HepG2 (cell line): Measurements from ENCODE around the gene TSPAN31. TPM values are rescaled to one million over a fixed set of nuclear protein-coding genes. Genes with fewer than 3 reads are reported as not detected.

Experiments
- GMEB2 ChIP-seq: IDR thresholded peaks from 2 replicates; pipeline ENCODE4 v1.6.1; 2016; ENCODE audit warnings: missing biosample characterization, missing genetic modification reagents, low read depth
- HBP1 ChIP-seq: IDR thresholded peaks from 2 replicates; pipeline ENCODE4 v1.6.1; 2016; ENCODE audit warnings: low read depth, control low read depth
- HMGXB3 ChIP-seq: sonication (generic); formaldehyde crosslinking; IDR thresholded peaks from 2 replicates; pipeline ENCODE4 v1.4.0; 2020; ENCODE audit warnings: missing genetic modification reagents, borderline replicate concordance
- KDM4B ChIP-seq: sonication (generic); formaldehyde crosslinking; IDR thresholded peaks from 2 replicates; pipeline ENCODE4 v1.4.0; 2020; ENCODE audit warnings: missing genetic modification reagents
- KLF9 ChIP-seq: IDR thresholded peaks from 2 replicates; pipeline ENCODE4 v1.6.1; 2016; ENCODE audit warnings: low read depth
- MAF1 ChIP-seq: sonication (generic); formaldehyde crosslinking; IDR thresholded peaks from 2 replicates; pipeline ENCODE4 v1.5.0; 2020; ENCODE audit warnings: missing genetic modification reagents, borderline replicate concordance
- MTF2 ChIP-seq: sonication (generic); formaldehyde crosslinking; IDR thresholded peaks from 2 replicates; pipeline ENCODE4 v1.5.0; 2020; ENCODE audit warnings: missing genetic modification reagents, borderline replicate concordance
- POLR2G ChIP-seq: fragments of 200-400 bp; formaldehyde crosslinking; IDR thresholded peaks from 2 replicates; pipeline ENCODE4 v1.6.1; 2018; ENCODE audit warnings: mild to moderate bottlenecking, low read depth, low read length, moderate library complexity
- RNF2 ChIP-seq: fragments of 450-650 bp; conservative IDR thresholded peaks from 2 replicates; pipeline ENCODE4 v1.6.1; 2016; ENCODE audit warnings: low read depth
- SP1 ChIP-seq, 2 experiments: fragments of 450-650 bp in 1 of 2; sonication (generic) in 1 of 2; formaldehyde crosslinking in 1 of 2; IDR thresholded peaks; 2 replicates each; pipeline versions ENCODE4 v1.4.0 to v1.6.1; 2016 to 2020; ENCODE audit warnings: missing genetic modification reagents in 1 of 2
- ZNF101 ChIP-seq: sonication (generic); formaldehyde crosslinking; IDR thresholded peaks from 2 replicates; pipeline ENCODE4 v1.4.0; 2020; ENCODE audit warnings: mild to moderate bottlenecking, low read depth, missing genetic modification reagents, borderline replicate concordance
- ZNF264 ChIP-seq: sonication (generic); formaldehyde crosslinking; IDR thresholded peaks from 2 replicates; pipeline ENCODE4 v1.4.0; 2020; ENCODE audit warnings: missing genetic modification reagents
- ZNF337 ChIP-seq: sonication (generic); formaldehyde crosslinking; IDR thresholded peaks from 2 replicates; pipeline ENCODE4 v1.5.1; 2020; ENCODE audit warnings: missing genetic modification reagents, low read depth, mild to moderate bottlenecking, borderline replicate concordance
- ZNF564 ChIP-seq: sonication (generic); formaldehyde crosslinking; IDR thresholded peaks from 2 replicates; pipeline ENCODE4 v1.8.1; 2023; ENCODE audit warnings: mild to moderate bottlenecking, missing genetic modification reagents
- ZNF687 ChIP-seq: sonication (generic); formaldehyde crosslinking; IDR thresholded peaks from 2 replicates; pipeline ENCODE4 v1.5.1; 2020; ENCODE audit warnings: mild to moderate bottlenecking, missing genetic modification reagents, moderate library complexity
- ZNF850 ChIP-seq: sonication (generic); formaldehyde crosslinking; conservative IDR thresholded peaks from 2 replicates; pipeline ENCODE4 v1.9.0; 2021; ENCODE audit warnings: mild to moderate bottlenecking, missing genetic modification reagents
- ZSCAN29 ChIP-seq: sonication (generic); formaldehyde crosslinking; conservative IDR thresholded peaks from 2 replicates; pipeline ENCODE4 v1.4.0; 2020; ENCODE audit warnings: mild to moderate bottlenecking, missing genetic modification reagents
- polyA plus RNA-seq, 8 experiments: library from polyadenylated mRNA; depleted of rRNA in 3 of 8; stranded (reverse) in 7 of 8; unstranded in 1 of 8; fragments of >200 nt; fragmentation: Illumina TruSeq in 4 of 8; extraction: Trizol in 4 of 8; gene quantifications; 2 replicates each; pipeline versions ENCODE4 v1.2.1 to v1.2.3, GENCODE V29; 2011 to 2016; ENCODE audit warnings: low read depth in 4 of 8, missing spikeins in 1 of 8, mixed read lengths in 1 of 8; ENCODE audit not compliant: insufficient read depth in 1 of 8
- total RNA-seq, 5 experiments: library from RNA; depleted of rRNA; stranded (reverse); fragments of >200 nt; fragmentation: Illumina TruSeq; extraction: Trizol; gene quantifications; 2 replicates each; pipeline ENCODE4 v1.2.3, GENCODE V29; 2016; ENCODE audit warnings: low read depth in 1 of 5

Gene TSPAN31
- total and polyA plus RNA-seq, 2 of the 13 experiments (the other 11 are each of a cell fraction or from before 2014, with no cell fraction given): 10.4 to 24.6 TPM

GRCh38 chr12:57744777-57745484 lies at the start of gene TSPAN31 (continued):
- TF ChIP-seq HMGXB3 (CRISPR knock-in tag) (0 out of 2 replicates have a peak, but pooled peaks have one; percentile 6), ZNF850 (no peak), MAF1 (CRISPR knock-in tag) (no peak; the same call in 1 of the 2 replicates), ZNF101 (CRISPR knock-in tag) (no peak), RNF2 (0 out of 2 replicates have a peak, but pooled peaks have one; percentile 19), POLR2G (peak; percentile 82), KLF9 (CRISPR knock-in tag) (peak; percentile 11; the same call in 1 of the 2 replicates), HBP1 (CRISPR knock-in tag) (0 out of 2 replicates have a peak, but pooled peaks have one; percentile 44), SP1 (IDR thresholded peaks at IDR 0.05) (no peak), SP1 (CRISPR knock-in tag; IDR thresholded peaks at IDR 0.05) (no peak; the same call in 1 of the 2 replicates), ZNF337 (CRISPR knock-in tag) (no peak), ZNF687 (peak; percentile 70), ZSCAN29 (CRISPR knock-in tag) (no peak), ZNF264 (CRISPR knock-in tag) (no peak), KDM4B (no peak), GMEB2 (CRISPR knock-in tag) (no peak), ZNF564 (CRISPR knock-in tag) (no peak), MTF2 (CRISPR knock-in tag) (no peak)
